ENCODE data around the gene PSMC5.
"Not testable (repeated sequence)": the region's sequence is repeated elsewhere in the genome, so short reads cannot be mapped to it uniquely, and the experiment has no call there.

Gene PSMC5

DNA sequence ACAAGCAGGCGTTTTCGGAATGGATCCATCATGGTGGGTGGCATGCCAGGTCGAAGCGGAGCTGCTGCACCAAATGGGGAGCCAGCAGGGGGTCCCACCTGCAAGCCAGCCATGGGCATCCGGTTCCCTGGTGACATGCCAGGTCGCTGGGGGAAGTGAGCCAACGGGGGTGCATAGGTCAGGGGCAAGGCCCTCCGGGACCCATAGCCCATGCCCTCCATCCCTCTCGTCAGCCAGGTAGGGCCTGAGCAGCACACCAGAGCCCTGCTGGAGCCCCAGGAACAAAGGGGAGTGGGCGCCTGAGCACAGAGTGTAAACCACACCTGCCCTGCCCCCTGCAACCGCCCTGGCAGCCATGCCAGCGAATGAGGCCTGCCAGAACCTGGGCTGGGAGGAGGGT, 10.2 kb downstream of the PSMC5 start:
- DNase-seq (ENCODE audit: insufficient read length, low spot score) (no peak), FAIRE-seq (no peak)

DNA sequence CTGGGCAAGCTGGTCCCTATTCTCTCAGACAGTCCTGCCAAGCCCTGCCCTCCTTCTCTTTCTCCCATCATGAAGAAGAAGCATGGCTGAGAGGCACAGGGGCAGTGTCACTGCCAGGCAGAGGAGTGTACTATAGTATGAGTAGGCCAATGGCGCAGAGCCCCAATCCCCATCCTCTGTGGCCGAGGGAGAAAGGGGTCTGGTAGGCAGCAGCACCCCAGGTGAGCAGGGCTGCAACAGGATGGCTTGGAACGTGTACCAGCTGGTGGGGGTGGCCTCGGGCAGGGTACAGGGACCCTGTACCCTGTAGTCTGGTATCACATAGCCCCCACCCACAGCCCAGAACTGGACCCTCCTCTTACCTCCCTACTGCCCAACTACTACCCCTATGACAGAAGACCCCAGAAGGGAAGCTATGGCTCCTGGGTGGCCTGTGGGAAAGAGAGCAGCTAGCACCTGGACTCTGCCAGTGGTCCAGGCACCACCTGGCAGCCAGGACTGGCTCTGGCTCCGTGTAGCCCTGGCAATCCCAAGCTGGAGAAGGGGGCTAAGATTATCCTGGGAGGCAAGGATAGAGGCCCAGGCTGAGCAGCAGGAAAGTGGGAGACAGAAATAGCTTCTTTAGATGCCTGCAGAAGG, 10.8 kb downstream of the PSMC5 start:
- DNase-seq (ENCODE audit: insufficient read length, low spot score) = no peak

DNA sequence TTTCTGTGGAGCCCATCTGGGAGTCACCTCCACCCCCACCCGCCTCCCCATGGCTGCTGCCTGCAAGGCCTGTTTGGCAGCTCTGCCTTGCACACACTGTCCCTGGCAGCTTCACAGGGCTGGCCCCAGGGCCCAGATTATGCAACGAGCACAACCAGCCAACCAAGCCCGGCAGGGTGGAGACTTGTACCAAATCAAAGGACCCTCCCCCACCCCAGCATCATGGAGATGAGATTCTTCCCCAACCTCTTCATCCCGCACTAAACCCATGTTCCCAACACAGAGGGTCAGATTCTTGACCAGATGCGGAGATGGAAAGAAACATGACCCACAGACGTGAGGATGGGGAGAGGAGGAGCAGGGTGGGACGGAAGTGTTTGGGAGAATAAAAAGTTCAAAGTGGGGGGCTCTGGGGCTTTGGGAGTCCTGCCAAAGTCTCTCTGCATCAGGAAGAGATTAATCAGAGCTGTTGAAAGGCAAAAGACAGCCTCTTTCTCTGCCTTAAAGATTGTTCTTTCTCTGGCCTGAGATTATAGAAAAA, 11.5 kb downstream of the PSMC5 start:
- DNase-seq (ENCODE audit: insufficient read length, low spot score) (no peak), FAIRE-seq (no peak)

More for the DNA sequence above, 10.8 kb downstream of the PSMC5 start:
- no peak for FAIRE-seq

DNA sequence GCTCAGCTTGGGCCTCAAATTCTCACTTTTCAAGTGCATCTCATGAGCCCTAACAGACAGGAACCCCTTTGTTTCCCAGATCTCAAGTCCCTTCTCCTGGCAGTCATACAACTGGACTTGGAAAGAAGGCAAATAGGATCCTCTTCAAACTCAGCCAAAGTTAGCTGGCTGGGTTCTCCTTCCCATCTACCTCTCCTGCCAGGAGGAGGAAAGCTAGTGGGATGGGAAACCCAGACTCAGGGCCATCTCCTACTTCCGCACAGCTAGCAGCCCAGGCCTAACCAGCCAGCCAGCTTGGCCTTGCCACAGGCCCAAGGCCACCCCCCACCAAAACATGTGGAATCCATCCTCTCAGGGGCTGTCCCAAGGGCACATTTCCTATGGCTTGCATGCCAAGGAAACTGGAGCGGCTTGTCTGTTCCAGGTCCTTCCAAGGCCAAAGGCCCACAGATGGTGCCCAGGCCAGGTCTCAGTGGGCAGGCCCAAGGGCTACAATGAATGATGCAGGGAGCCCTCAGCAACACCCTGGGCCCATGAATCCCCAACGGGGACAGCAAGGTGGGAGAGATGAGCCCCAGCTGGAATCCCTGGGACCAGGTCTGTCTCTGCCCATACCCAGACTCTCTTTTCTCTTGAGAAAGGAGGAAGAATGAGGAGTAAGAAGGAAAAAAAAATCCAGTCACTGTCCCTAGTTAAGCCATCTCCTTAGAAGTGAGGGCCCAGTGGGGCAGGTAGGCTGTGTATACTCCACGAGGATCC, 13.5 kb downstream of the PSMC5 start:
- no peak for FAIRE-seq
- no peak for DNase-seq (ENCODE audit: insufficient read length, low spot score)

DNA sequence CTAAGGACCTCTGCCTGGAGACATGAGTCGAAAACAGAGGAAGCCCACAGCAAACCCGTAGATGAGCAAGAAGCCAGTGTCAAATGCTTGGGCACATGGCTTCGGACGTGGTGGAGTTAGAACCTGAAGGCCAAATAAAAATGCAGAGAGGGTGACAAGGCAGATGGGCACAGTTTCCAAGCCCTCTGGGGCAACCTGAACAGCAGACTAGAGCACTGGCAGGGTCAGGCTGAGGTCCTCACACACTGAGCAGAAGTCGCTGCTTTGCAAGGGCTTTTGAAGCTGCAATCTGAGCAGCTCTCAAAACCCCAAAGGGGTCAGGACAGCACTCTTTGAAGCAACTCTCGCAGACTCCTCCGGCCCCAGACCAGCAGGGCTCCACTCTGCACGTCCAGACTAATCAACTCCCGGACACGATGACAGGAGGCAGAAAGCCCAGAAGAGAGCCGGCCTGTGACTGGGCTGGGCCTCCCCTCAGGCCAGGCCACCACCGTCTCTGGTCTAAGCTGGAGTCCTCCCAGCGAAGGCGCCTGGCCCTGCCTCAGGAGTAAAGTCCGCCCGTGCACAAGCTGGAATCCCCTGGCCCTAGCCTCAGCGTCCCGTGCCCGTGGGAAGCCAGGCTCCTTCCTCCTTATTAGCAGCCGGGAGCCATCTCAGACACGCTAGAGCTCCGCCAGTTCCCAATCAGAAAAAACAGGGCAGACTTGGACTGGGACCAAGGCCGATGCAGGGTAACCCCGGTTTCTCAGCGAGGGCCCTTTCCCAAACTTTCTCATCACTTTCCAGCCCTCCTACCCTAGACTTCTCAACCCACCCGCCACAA, 14.3 kb downstream of the PSMC5 start:
- DNase-seq (ENCODE audit: insufficient read length, low spot score) = no peak
- no peak for FAIRE-seq

DNA sequence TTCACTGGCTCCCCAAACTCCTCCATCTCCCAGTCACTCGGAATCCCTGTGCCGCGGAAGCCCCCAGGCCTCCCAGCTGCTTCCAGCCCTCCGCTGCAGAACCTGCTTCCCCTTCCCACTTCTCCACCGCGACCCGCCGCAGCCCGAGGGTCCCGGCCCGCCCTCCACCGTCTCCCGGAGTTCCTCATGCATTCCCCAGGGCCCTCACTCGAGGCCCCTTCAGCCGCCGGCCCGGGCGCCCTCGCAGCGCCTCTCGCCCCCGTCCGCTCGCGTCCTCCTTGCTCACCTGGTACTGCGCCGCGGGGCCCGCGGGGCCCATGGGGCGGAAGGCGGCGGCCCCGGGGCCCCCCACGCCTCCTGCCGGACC, 14.9 kb downstream of the PSMC5 start:
- DNase-seq (ENCODE audit: insufficient read length, low spot score) (peak; percentile 43), FAIRE-seq (no peak)

DNA sequence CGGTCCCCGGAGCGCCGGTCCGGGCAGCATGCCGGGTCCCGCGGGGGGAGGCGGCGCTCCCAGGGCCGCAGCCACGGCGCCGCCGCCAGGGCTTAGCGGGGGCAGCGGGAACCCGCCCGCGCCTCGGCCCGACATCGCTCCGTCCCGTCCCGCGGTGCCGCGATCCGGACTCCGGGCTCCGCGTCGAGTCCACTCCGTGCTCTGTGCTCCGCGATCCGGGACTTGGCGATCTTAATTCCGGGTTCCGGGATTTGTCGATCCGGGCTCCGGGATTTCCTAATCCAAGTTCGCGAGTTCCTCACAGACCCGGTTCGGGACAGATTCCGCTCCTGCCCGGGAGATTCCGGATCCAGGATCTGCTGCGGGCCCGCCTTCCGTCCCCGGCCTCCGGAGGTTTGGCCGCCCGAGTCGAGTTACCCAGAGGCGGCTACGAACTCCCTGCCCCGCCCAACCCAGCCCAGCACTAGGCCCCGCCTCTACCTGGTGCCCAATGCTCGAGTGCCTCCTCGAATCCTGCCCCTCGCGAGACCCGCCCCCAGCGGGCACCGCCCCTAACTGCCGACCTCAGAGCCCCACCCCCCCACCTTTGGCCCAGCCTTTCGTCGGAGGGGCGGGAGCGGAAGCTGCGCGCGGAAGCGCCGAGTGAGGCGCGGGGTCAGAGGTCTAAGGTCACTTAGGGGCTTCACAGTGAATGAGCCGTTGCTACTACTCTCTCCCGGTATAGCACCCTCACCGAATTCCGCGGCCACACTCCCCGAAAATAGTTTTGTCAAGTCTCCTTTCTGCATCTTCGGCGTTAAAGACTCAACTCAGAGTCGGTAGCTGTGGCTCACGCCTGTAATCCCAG, 15.5 kb downstream of the PSMC5 start, which contains the start of gene SMARCD2:
Gene SMARCD2 (minus strand): TSS at position 146 of the 847 bp plus-strand sequence. CDS start 11 bp downstream, at position 135.
- peak; percentile 96 for FAIRE-seq
- peak; percentile 99 for DNase-seq (ENCODE audit: insufficient read length, low spot score)

DNA sequence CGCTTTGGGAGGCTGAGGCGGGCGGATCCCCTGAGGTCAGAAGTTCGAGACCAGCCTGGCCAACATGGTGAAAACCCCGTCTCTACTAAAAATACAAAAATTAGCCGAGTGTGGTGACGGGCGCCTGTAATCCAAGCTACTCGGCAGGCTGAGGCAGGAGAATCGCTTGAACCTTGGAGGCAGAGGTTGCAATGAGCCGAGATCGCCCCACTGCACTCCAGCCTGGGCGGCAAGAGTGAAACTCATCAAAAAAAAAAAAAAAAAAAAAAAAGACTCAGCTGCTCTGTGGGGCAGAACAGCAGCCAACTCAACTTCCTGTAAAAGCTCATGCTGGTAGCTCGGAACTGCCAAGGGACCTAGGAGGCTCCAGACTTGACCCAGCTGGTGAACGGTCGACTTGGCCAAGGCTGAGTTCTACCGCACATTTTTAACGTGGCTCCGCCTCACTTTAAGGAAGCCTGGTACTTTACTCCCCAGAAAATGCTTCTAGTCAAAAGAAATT, 16.2 kb downstream of the PSMC5 start:
- FAIRE-seq; DNase-seq (ENCODE audit: insufficient read length, low spot score): not testable (repeated sequence)

DNA sequence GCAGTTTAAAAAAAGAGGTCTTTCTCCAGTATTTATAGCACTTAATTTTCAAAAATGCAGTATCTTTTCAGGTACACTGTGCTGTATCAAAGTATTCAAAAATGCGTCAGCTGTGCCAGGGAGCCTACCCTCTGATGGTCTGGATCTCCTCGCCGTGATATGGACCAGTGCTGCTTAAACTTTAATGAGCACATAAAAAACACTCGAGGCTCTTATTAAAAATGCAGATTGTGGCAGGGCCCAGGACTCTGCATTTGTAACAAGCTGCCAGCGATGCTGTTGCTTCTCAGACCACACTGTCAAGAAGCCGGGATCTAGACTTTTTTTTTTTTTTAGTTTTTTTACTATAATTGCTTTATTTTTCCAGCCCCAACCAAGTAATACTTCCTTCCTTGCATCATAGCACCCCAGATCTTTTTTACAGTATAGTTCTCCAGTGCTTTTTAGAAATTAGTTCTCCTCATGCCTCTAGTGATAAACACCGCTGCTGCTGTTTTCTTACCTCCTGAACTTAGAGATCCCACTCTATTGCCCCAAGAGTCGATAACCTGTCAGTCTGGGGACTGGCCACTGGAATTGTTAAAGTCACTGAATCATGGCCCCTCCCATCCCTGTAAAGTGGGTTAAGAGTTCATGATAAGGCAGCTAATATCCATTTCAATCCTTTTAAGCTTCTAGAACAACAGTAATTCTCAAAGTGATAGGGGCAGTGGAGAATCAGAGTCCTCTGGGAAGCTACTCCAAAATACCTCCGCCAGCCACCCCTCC, 16.9 kb downstream of the PSMC5 start:
- FAIRE-seq (no peak), DNase-seq (ENCODE audit: insufficient read length, low spot score) (no peak)

DNA sequence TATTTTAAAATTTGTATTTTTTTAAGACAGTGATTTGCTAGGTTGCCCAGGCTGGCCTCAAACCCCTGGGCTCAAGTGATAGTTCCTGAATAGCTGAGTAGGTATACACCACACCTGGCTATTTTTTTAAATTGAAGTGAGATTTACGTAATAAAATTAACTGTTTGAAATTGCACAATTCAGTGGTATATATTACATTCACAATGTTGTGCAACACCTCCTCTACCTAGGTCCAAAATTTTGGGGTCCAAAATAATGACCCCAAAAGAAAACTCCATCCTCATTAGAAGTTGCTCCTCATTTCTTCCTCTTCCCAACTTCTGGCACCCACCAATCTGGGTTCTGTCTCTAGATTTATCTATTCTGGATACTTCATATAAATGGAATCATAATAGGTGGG, 18.3 kb downstream of the PSMC5 start:
- DNase-seq (ENCODE audit: insufficient read length, low spot score) (no peak), FAIRE-seq (no peak)

DNA sequence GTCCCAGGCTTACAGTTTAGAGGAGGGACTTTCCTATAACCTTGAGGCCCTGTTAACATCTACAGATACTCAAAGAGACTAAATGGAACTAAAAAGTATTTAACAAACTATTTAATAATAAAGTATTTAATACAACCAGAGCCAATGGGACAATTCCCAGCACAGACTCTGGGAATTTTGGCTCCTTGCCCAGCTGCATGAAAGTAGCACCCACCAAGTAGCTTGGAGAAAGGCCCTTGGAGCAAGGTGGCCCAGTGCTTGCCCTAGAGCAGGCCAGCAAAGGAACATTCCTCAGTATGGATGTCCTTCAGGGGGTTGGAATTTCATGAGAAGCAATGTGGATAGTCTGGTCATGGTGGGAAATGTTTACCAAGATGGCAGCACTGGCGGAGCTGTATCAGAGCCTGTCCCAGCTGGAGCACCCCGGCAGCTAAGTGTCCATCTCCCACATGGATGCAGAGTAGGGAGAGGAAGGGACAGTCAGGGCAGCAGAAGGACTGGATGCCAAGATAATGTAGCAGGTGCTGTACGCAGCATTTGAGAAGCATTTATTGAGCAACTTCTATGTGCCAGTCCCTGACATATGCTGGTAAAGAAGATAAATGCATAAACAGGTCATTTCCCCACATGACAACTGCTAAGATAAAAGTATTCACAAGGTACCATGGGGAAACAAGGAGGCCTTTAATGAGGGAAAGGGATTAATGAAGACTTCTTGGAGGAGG, 20.5 kb downstream of the PSMC5 start:
- no peak for FAIRE-seq
- DNase-seq (ENCODE audit: insufficient read length, low spot score) = no peak

DNA sequence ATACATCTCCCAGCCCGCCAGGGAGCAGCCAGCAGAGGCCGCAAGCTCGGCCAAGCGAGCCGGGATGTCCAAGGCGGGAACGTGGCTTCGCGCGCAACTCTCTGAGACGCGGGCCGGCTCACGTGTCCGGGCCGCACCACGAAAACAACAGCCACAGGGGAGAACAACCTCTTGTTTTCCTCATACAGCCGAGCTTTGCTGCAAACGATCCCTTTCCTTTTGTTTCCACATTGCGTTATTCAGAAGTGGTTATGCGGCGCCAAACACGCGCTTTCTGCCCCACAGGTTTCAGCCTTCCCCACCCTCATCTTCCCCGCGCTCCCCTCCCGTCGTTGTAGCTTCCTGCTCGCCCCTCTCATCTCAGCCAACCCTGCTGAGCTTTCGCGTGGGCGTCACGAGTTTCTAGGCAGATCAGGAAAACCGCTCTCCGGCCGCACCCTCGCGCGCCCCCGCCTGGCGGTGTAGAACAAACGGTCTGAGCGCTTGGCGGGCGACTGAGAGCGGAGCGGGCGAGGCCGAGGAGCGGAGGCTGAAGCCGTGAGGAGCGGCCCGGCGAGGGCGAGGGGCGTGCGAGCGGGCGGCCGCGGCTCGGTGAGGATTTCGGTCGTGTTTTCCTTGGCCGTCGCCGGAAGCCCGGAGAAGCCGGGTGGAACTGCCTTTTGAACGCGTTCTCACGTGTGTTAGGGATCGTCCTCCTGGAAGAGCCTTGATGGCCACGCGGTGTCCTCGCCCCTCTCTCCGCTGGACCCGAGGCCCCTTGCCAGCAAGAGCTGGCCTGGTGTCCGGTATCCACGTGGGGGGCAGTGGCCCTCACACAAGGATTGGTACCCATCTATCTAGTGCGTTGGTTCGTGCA, 21.8 kb downstream of the PSMC5 start:
- no peak for FAIRE-seq
- DNase-seq (ENCODE audit: insufficient read length, low spot score) = peak; percentile 93

DNA sequence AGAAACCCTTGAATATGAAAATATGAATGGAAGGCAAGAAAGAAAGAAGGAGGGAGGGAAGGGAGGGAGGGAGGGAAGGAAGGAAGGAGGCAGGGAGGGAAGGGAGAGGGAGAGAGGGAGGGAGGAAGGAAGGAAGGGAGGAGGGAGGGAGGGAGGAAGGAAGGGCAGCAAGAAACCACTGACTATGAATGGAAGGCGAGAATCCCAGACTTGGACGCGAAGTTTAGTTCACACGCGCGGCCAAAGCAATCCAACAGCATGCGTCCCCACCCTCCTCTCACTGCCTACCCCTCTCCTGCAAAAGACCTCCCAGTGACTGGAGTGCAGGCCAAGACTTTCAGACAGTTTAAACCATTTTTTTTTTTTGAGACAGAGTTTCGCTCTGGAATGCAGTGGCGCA, 23.2 kb downstream of the PSMC5 start:
- no peak for FAIRE-seq

DNA sequence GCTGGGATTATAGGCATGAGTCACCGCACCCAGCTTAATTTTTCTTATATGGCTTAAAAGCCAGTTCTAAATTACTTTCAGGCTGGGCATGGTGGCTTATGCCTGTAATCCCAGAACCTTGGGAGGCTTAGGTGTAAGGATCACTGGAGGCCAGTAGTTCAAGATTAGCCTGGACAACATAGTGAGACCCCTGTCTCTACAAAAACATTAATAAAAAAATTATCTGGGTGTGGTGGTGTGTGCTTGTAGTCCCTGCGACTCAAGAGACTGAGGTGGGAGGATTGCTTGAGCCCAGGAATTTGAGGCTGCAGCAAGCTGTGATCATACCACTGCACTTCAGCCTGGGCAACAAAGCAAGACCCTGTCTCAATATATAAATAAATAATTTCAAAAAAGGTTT, 26.0 kb downstream of the PSMC5 start:
- no peak for DNase-seq (ENCODE audit: insufficient read length, low spot score)
- no peak for FAIRE-seq

More for the DNA sequence above, 23.2 kb downstream of the PSMC5 start:
- no peak for DNase-seq (ENCODE audit: insufficient read length, low spot score)

DNA sequence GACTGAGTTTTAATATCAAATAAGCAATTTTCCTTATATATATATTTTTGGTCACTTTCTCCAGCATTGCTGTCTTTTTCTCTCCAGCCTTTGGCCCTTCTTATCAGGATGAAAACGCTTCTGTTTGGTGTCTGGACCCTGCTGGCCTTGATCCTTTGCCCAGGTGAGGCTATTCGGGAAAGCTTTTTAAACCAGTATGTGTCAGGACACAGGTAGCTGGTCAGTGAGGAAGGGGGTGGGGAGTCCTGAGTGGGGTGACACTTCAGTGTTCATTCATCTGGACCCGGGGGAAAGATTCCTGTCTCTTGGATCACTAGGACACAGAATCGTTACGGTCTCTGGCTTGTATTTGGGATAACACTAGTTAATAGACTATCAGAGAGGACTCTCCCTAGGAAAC, 27.5 kb downstream of the PSMC5 start:
- FAIRE-seq (no peak), DNase-seq (ENCODE audit: insufficient read length, low spot score) (no peak)

DNA sequence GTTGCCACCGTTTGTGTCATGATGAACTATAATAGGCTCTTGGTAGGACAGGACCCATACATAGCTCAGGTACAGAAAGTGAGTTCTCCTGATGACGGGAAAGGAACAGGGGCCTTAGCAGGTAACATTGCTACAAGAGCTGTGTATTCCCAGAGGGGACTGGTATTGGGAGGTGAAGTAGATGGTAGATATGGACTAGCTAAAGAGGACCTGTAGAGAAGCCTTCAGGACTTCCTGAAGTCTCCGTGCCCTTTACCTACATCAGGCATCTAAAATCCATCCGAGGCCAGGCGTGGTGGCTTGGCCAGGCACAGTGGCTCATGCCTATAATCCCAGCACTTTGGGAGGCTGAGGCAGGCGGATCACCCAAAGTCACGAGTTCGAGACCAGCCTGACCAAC, 28.0 kb downstream of the PSMC5 start:
- FAIRE-seq (no peak), DNase-seq (ENCODE audit: insufficient read length, low spot score) (no peak)

DNA sequence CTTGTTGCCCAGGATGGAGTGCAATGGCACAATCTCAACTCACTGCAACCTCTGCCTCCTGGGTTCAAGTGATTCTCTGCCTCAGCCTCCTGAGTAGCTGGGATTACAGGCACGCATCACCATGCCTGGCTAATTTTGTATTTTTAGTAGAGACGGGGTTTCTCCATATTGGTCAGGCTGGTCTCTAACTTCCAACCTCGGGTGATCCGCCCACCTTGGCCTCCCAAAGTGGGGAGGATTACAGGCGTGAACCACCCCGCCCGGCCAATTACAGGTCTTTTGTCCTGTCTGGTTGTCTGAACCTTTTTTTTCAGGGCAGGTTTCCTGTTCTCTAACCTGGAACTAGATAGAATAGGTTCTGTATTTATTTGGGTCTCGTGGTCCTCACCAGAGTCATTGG, 29.2 kb downstream of the PSMC5 start:
- not testable (repeated sequence) for FAIRE-seq

DNA sequence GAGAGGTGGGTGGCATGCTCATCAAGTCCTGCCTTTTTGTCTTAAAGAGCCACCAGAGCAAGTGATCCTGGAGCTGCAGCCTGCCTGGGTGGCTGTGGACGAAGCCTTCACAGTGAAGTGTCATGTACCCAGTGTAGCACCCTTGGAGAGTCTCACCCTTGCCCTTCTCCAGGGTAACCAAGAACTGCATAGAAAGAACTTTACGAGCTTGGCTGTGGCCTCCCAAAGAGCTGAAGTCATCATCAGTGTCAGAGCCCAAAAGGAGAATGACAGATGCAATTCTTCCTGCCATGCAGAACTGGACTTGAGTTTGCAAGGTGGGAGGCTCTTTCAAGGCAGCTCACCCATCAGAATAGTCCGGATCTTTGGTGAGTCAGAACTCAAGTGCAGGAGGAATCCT, 32.0 kb downstream of the PSMC5 start:
- DNase-seq (ENCODE audit: insufficient read length, low spot score) = no peak
- FAIRE-seq = no peak

More for the DNA sequence above, 29.2 kb downstream of the PSMC5 start:
- not testable (repeated sequence) for DNase-seq (ENCODE audit: insufficient read length, low spot score)

Measured in HTR-8/SVneo (cell line).